GM19351 (cell line): ENCODE results near the gene MAD2L2.
"Not testable (repeated sequence)": the region's sequence is repeated elsewhere in the genome, so short reads cannot be mapped to it uniquely, and the experiment has no call there.

Experiments
- ATAC-seq: cut with Tn5 transposase; IDR thresholded peaks from one replicate; pipeline ENCODE4 v1.9.1; 2021; ENCODE audit warnings: mild to moderate bottlenecking, moderate library complexity; ENCODE audit not compliant: unreplicated experiment

MAD2L2 gene

GRCh38 chr1:11654137-11654938 lies 26.6 kb downstream of the MAD2L2 start, which contains the start of the genes FBXO2 and FBXO44:
TSS of gene FBXO2 (minus strand) at chr1:11654429. CDS start at chr1:11654340, 89 bp downstream.
TSS of gene FBXO44 (plus strand) at chr1:11654877. CDS start at chr1:11655836, 959 bp downstream.
- ATAC-seq = peak; percentile 82

GRCh38 chr1:11653861-11654136 lies 27.1 kb downstream of the MAD2L2 start:
- no peak for ATAC-seq

GRCh38 chr1:11653101-11653860 lies 27.7 kb downstream of the MAD2L2 start:
- ATAC-seq = no peak

GRCh38 chr1:11652203-11652780 lies 28.7 kb downstream of the MAD2L2 start:
- no peak for ATAC-seq

GRCh38 chr1:11651017-11651416 lies 29.9 kb downstream of the MAD2L2 start:
- no peak for ATAC-seq

- ATAC-seq = no peak
Measured at GRCh38 chr1:11650331-11650991, 30.5 kb downstream of the MAD2L2 start.

GRCh38 chr1:11649624-11650330 lies 31.2 kb downstream of the MAD2L2 start:
- ATAC-seq = no peak

GRCh38 chr1:11649237-11649623 lies 31.7 kb downstream of the MAD2L2 start:
- no peak for ATAC-seq

- no peak for ATAC-seq
Measured at GRCh38 chr1:11648732-11649158, 32.2 kb downstream of the MAD2L2 start.

- ATAC-seq = no peak
Measured at GRCh38 chr1:11648039-11648438, 32.9 kb downstream of the MAD2L2 start.

- ATAC-seq = no peak
Measured at GRCh38 chr1:11647333-11647732, 33.6 kb downstream of the MAD2L2 start.

GRCh38 chr1:11646317-11646716 lies 34.6 kb downstream of the MAD2L2 start:
- ATAC-seq = no peak

GRCh38 chr1:11645670-11646265 lies 35.2 kb downstream of the MAD2L2 start:
- ATAC-seq = no peak

GRCh38 chr1:11645270-11645669 lies 35.7 kb downstream of the MAD2L2 start:
- ATAC-seq = no peak

GRCh38 chr1:11643782-11644181 lies 37.2 kb downstream of the MAD2L2 start:
- ATAC-seq = no peak

GRCh38 chr1:11642418-11643017 lies 38.4 kb downstream of the MAD2L2 start:
- not testable (repeated sequence) for ATAC-seq

GRCh38 chr1:11641776-11642305 lies 39.1 kb downstream of the MAD2L2 start:
- ATAC-seq = no peak

GRCh38 chr1:11640944-11641343 lies 40.0 kb downstream of the MAD2L2 start:
- ATAC-seq = no peak

- no peak for ATAC-seq
Measured at GRCh38 chr1:11640101-11640500, 40.8 kb downstream of the MAD2L2 start.

- no peak for ATAC-seq
Measured at GRCh38 chr1:11639372-11639771, 41.6 kb downstream of the MAD2L2 start.
